ENCODE results near the gene MARCHF10.

The MARCHF10 gene

GRCh38 chr17:62681061-62681938 is 126.8 kb downstream of the MARCHF10 start:
- H3K4me2 ChIP-seq (ENCODE audit: low read length, poor library complexity, severe bottlenecking): no peak overlapping the region
- no peak overlapping the region for H2BK5ac ChIP-seq (ENCODE audit: low read depth, low read length, poor library complexity, severe bottlenecking)
- H3K27me3 ChIP-seq (ENCODE audit: control insufficient read depth in 1 of 2, insufficient read depth in 1 of 2, low read length in 2 of 2): no peaks in the 10 kb centered on the region
- H4K91ac ChIP-seq (ENCODE audit: low read length): no peak overlapping the region
- no peak overlapping the region for H2BK120ac ChIP-seq (ENCODE audit: low read depth, low read length)
- no peak overlapping the region for H3K4ac ChIP-seq (ENCODE audit: low read depth in 1 of 2, low read length in 2 of 2)
- WGBS: 96% methylated on average over 17 of the region's 17 CpGs
- H3K9ac ChIP-seq (ENCODE audit: low read length): no peak overlapping the region
- no peak overlapping the region for H3K18ac ChIP-seq (ENCODE audit: low read depth in 1 of 2, low read length in 2 of 2)
- no peak overlapping the region for H2AFZ ChIP-seq (ENCODE audit: low read depth, low read length)
- H4K8ac ChIP-seq (ENCODE audit: low read length): no peak overlapping the region
- H3K27ac ChIP-seq (ENCODE audit: low read length, poor library complexity, severe bottlenecking): no peak overlapping the region
- no peak overlapping the region for H2BK15ac ChIP-seq (ENCODE audit: low read depth, poor library complexity, severe bottlenecking)
- H2BK12ac ChIP-seq (ENCODE audit: low read length in 2 of 2): no peak overlapping the region
- H3K4me3 ChIP-seq (ENCODE audit: insufficient read depth in 1 of 2, low read depth in 1 of 2, low read length in 2 of 2): peak overlapping the region in 1 of 2 experiments; percentile 16
- no peak overlapping the region for H2AK5ac ChIP-seq (ENCODE audit: low read length, severe bottlenecking)
- no peaks in the 10 kb centered on the region for H3K4me1 ChIP-seq (ENCODE audit: control insufficient read depth, insufficient read depth, low read depth, low read length)
- no peak overlapping the region for H3K14ac ChIP-seq (ENCODE audit: low read length in 2 of 2)
- DNase-seq: no peak
- peaks cover 73 to 88% of the 10 kb centered on the region in 2 experiments for H3K36me3 ChIP-seq (ENCODE audit: control insufficient read depth in 1 of 2, insufficient read depth in 2 of 2, low read depth in 1 of 2, low read length in 2 of 2)
- H3K79me1 ChIP-seq (replicated peaks; ENCODE audit: low read length, poor library complexity, severe bottlenecking): peaks cover 17% of the 10 kb centered on the region
- no peaks in the 10 kb centered on the region for H3K9me3 ChIP-seq (ENCODE audit: control insufficient read depth, low read length)
- H3K23ac ChIP-seq (ENCODE audit: low read length in 2 of 2): no peak overlapping the region

GRCh38 chr17:62680541-62681052 is 127.5 kb downstream of the MARCHF10 start:
- Histone ChIP-seq H3K9ac (ENCODE audit: low read length) (no peak overlapping the region), H2AK5ac (ENCODE audit: low read length, severe bottlenecking) (no peak overlapping the region), H2BK12ac (ENCODE audit: low read length in 2 of 2) (no peak overlapping the region), H3K79me1 (replicated peaks; ENCODE audit: low read length, poor library complexity, severe bottlenecking) (peaks cover 16% of the 10 kb centered on the region), H3K36me3 (ENCODE audit: control insufficient read depth in 1 of 2, insufficient read depth in 2 of 2, low read depth in 1 of 2, low read length in 2 of 2) (peaks cover 73 to 90% of the 10 kb centered on the region in 2 experiments), H3K4ac (ENCODE audit: low read depth in 1 of 2, low read length in 2 of 2) (no peak overlapping the region), H4K8ac (ENCODE audit: low read length) (no peak overlapping the region), H3K4me1 (ENCODE audit: control insufficient read depth, insufficient read depth, low read depth, low read length) (no peaks in the 10 kb centered on the region), H3K4me2 (ENCODE audit: low read length, poor library complexity, severe bottlenecking) (no peak overlapping the region), H3K18ac (ENCODE audit: low read depth in 1 of 2, low read length in 2 of 2) (no peak overlapping the region), H3K27ac (ENCODE audit: low read length, poor library complexity, severe bottlenecking) (no peak overlapping the region), H2AFZ (ENCODE audit: low read depth, low read length) (no peak overlapping the region), H2BK120ac (ENCODE audit: low read depth, low read length) (no peak overlapping the region), H3K9me3 (ENCODE audit: control insufficient read depth, low read length) (no peaks in the 10 kb centered on the region), H4K91ac (ENCODE audit: low read length) (no peak overlapping the region), H3K14ac (ENCODE audit: low read length in 2 of 2) (no peak overlapping the region), H2BK5ac (ENCODE audit: low read depth, low read length, poor library complexity, severe bottlenecking) (no peak overlapping the region), H3K4me3 (ENCODE audit: insufficient read depth in 1 of 2, low read depth in 1 of 2, low read length in 2 of 2) (peak overlapping the region in 1 of 2 experiments; percentile 16), H3K27me3 (ENCODE audit: control insufficient read depth in 1 of 2, insufficient read depth in 1 of 2, low read length in 2 of 2) (no peaks in the 10 kb centered on the region), H3K23ac (ENCODE audit: low read length in 2 of 2) (no peak overlapping the region), H2BK15ac (ENCODE audit: low read depth, poor library complexity, severe bottlenecking) (no peak overlapping the region)
- DNase-seq: no peak
- 94% methylated on average over 33 of the region's 36 CpGs for WGBS

GRCh38 chr17:62679866-62680377 is 128.2 kb downstream of the MARCHF10 start:
- no peak overlapping the region for H3K9ac ChIP-seq (ENCODE audit: low read length)
- no peak overlapping the region for H4K8ac ChIP-seq (ENCODE audit: low read length)
- no peak overlapping the region for H3K4me2 ChIP-seq (ENCODE audit: low read length, poor library complexity, severe bottlenecking)
- no peak for DNase-seq
- WGBS: 97% methylated on average over 29 of the region's 37 CpGs
- peaks cover 22% of the 10 kb centered on the region for H3K79me1 ChIP-seq (replicated peaks; ENCODE audit: low read length, poor library complexity, severe bottlenecking)
- H2BK12ac ChIP-seq (ENCODE audit: low read length in 2 of 2): no peak overlapping the region
- H2BK5ac ChIP-seq (ENCODE audit: low read depth, low read length, poor library complexity, severe bottlenecking): no peak overlapping the region
- H3K4me1 ChIP-seq (ENCODE audit: control insufficient read depth, insufficient read depth, low read depth, low read length): no peaks in the 10 kb centered on the region
- no peak overlapping the region for H3K18ac ChIP-seq (ENCODE audit: low read depth in 1 of 2, low read length in 2 of 2)
- peaks cover 76 to 90% of the 10 kb centered on the region in 2 experiments for H3K36me3 ChIP-seq (ENCODE audit: control insufficient read depth in 1 of 2, insufficient read depth in 2 of 2, low read depth in 1 of 2, low read length in 2 of 2)
- no peak overlapping the region for H3K14ac ChIP-seq (ENCODE audit: low read length in 2 of 2)
- no peak overlapping the region for H2BK15ac ChIP-seq (ENCODE audit: low read depth, poor library complexity, severe bottlenecking)
- H3K4ac ChIP-seq (ENCODE audit: low read depth in 1 of 2, low read length in 2 of 2): no peak overlapping the region
- no peak overlapping the region for H2AK5ac ChIP-seq (ENCODE audit: low read length, severe bottlenecking)
- no peak overlapping the region for H4K91ac ChIP-seq (ENCODE audit: low read length)
- H2AFZ ChIP-seq (ENCODE audit: low read depth, low read length): no peak overlapping the region
- no peaks in the 10 kb centered on the region for H3K27me3 ChIP-seq (ENCODE audit: control insufficient read depth in 1 of 2, insufficient read depth in 1 of 2, low read length in 2 of 2)
- no peak overlapping the region for H3K27ac ChIP-seq (ENCODE audit: low read length, poor library complexity, severe bottlenecking)
- H2BK120ac ChIP-seq (ENCODE audit: low read depth, low read length): no peak overlapping the region
- H3K23ac ChIP-seq (ENCODE audit: low read length in 2 of 2): no peak overlapping the region
- H3K4me3 ChIP-seq (ENCODE audit: insufficient read depth in 1 of 2, low read depth in 1 of 2, low read length in 2 of 2): no peak overlapping the region
- H3K9me3 ChIP-seq (ENCODE audit: control insufficient read depth, low read length): no peaks in the 10 kb centered on the region

- H3K27ac ChIP-seq (ENCODE audit: low read length, poor library complexity, severe bottlenecking): no peak overlapping the region
- no peak overlapping the region for H2BK12ac ChIP-seq (ENCODE audit: low read length in 2 of 2)
- H3K9ac ChIP-seq (ENCODE audit: low read length): no peak overlapping the region
- no peak overlapping the region for H3K23ac ChIP-seq (ENCODE audit: low read length in 2 of 2)
- H3K79me1 ChIP-seq (replicated peaks; ENCODE audit: low read length, poor library complexity, severe bottlenecking): peaks cover 32% of the 10 kb centered on the region
- no peak overlapping the region for H2BK5ac ChIP-seq (ENCODE audit: low read depth, low read length, poor library complexity, severe bottlenecking)
- no peak overlapping the region for H3K18ac ChIP-seq (ENCODE audit: low read depth in 1 of 2, low read length in 2 of 2)
- H3K4ac ChIP-seq (ENCODE audit: low read depth in 1 of 2, low read length in 2 of 2): no peak overlapping the region
- H3K4me1 ChIP-seq (ENCODE audit: control insufficient read depth, insufficient read depth, low read depth, low read length): no peaks in the 10 kb centered on the region
- H3K4me2 ChIP-seq (ENCODE audit: low read length, poor library complexity, severe bottlenecking): no peak overlapping the region
- no peak overlapping the region for H3K14ac ChIP-seq (ENCODE audit: low read length in 2 of 2)
- H2BK15ac ChIP-seq (ENCODE audit: low read depth, poor library complexity, severe bottlenecking): no peak overlapping the region
- no peak overlapping the region for H2AK5ac ChIP-seq (ENCODE audit: low read length, severe bottlenecking)
- peak overlapping the region in 1 of 2 experiments; percentile 4 for H3K4me3 ChIP-seq (ENCODE audit: insufficient read depth in 1 of 2, low read depth in 1 of 2, low read length in 2 of 2)
- no peak overlapping the region for H4K8ac ChIP-seq (ENCODE audit: low read length)
- no peaks in the 10 kb centered on the region for H3K27me3 ChIP-seq (ENCODE audit: control insufficient read depth in 1 of 2, insufficient read depth in 1 of 2, low read length in 2 of 2)
- H2BK120ac ChIP-seq (ENCODE audit: low read depth, low read length): no peak overlapping the region
- no peaks in the 10 kb centered on the region for H3K9me3 ChIP-seq (ENCODE audit: control insufficient read depth, low read length)
- DNase-seq: no peak
- 94% methylated on average over 10 of the region's 10 CpGs for WGBS
- no peak overlapping the region for H2AFZ ChIP-seq (ENCODE audit: low read depth, low read length)
- H3K36me3 ChIP-seq (ENCODE audit: control insufficient read depth in 1 of 2, insufficient read depth in 2 of 2, low read depth in 1 of 2, low read length in 2 of 2): peaks cover 84 to 90% of the 10 kb centered on the region in 2 experiments
- H4K91ac ChIP-seq (ENCODE audit: low read length): no peak overlapping the region
These were observed 129.7 kb downstream of the MARCHF10 start for GRCh38 chr17:62678214-62678919.

Measured in mesenchymal stem cell (in vitro differentiated cells and primary cell).